Common myeloid progenitor, CD34-positive (primary cell): ENCODE measurements around the gene TTLL4.

Experiments used
- CTCF ChIA-PET: fragments of 350-600 bp; sonication (Branson Sonifier 250); formaldehyde crosslinking; loops from one replicate; lab custom pipeline; 2021; ENCODE audit warnings: antibody characterized with exemption; lab: Charles Lee
- POLR2A ChIA-PET: fragments of 350-600 bp; sonication (Branson Sonifier 250); formaldehyde crosslinking; loops from one replicate; lab custom pipeline; 2021; ENCODE audit warnings: antibody characterized with exemption; lab: Charles Lee
- DNase-seq, 3 donors: peaks; one replicate each; pipeline versions ENCODE4 v3.0.0 to v3.0.0-alpha.2; 2013
- H3K27ac ChIP-seq, 2 experiments: 1 replicate in 1 of 2; 2 replicates in 1 of 2; pipeline ENCODE4 v1.7.0; 2013; ENCODE audit warnings: inconsistent platforms in 2 of 2, low read length in 2 of 2, mild to moderate bottlenecking in 2 of 2, low read depth in 1 of 2, moderate library complexity in 1 of 2; ENCODE audit not compliant: severe bottlenecking in 2 of 2, insufficient read depth in 1 of 2, poor library complexity in 1 of 2
- H3K27me3 ChIP-seq, 5 experiments: replicated peaks in 2 of 5; 1 replicate in 3 of 5; 2 replicates in 2 of 5; pipeline versions ENCODE4 v1.6.1 to v1.7.0; 2013; ENCODE audit warnings: low read length in 4 of 5, mild to moderate bottlenecking in 2 of 5, moderate library complexity in 2 of 5, inconsistent platforms in 1 of 5; ENCODE audit not compliant: insufficient read depth in 5 of 5, control insufficient read depth in 4 of 5
- H3K36me3 ChIP-seq, 4 experiments: 1 replicate in 2 of 4; 2 replicates in 2 of 4; pipeline versions ENCODE4 v1.6.1 to v1.7.0; 2013; ENCODE audit warnings: low read length in 3 of 4, control low read depth in 1 of 4, mild to moderate bottlenecking in 1 of 4; ENCODE audit not compliant: control insufficient read depth in 4 of 4, insufficient read depth in 4 of 4
- H3K4me1 ChIP-seq, 4 experiments: 1 replicate in 3 of 4; 2 replicates in 1 of 4; pipeline versions ENCODE4 v1.6.1 to v1.7.1; 2013; ENCODE audit warnings: low read length in 3 of 4, mild to moderate bottlenecking in 3 of 4, control low read depth in 1 of 4, inconsistent platforms in 1 of 4, moderate library complexity in 1 of 4; ENCODE audit not compliant: control insufficient read depth in 4 of 4, insufficient read depth in 4 of 4; ENCODE audit errors: control extremely low read depth in 1 of 4
- H3K4me3 ChIP-seq, 7 experiments: 1 replicate in 4 of 7; 2 replicates in 3 of 7; pipeline versions ENCODE4 v1.5.1 to v1.7.0; 2013; ENCODE audit warnings: mild to moderate bottlenecking in 7 of 7, low read length in 6 of 7, moderate library complexity in 6 of 7, inconsistent platforms in 2 of 7, low read depth in 2 of 7, control low read depth in 1 of 7; ENCODE audit not compliant: insufficient read depth in 4 of 7, control insufficient read depth in 1 of 7; ENCODE audit errors: extremely low read depth in 1 of 7
- H3K9me3 ChIP-seq, 5 experiments: 1 replicate in 4 of 5; 2 replicates in 1 of 5; pipeline versions ENCODE4 v1.6.1 to v1.7.1; 2013; ENCODE audit warnings: low read length in 4 of 5, mild to moderate bottlenecking in 2 of 5, inconsistent platforms in 1 of 5, low read depth in 1 of 5, moderate library complexity in 1 of 5; ENCODE audit not compliant: control insufficient read depth in 4 of 5, insufficient read depth in 2 of 5; ENCODE audit errors: control extremely low read depth in 1 of 5
- WGBS: methylation state at CpG from one replicate; pipeline ENCODE4 v1.1.5; 2013; ENCODE audit not compliant: insufficient coverage; 5-methylcytosine and 5-hydroxymethylcytosine counted together

Gene TTLL4

GRCh38 chr2:218780851-218781690, 70.4 kb downstream of the TTLL4 start:
- Histone ChIP-seq H3K9me3 (peaks cover 0 to 19% (median 7%) of the 10 kb centered on the region in 5 experiments), H3K36me3 (no peaks in the 10 kb centered on the region), H3K27me3 (peaks cover 21 to 67% (median 31%) of the 10 kb centered on the region in 5 experiments), H3K4me1 (peaks cover 4 to 14% (median 9%) of the 10 kb centered on the region in 4 experiments), H3K27ac (no peak overlapping the region), H3K4me3 (peak overlapping the region in 5 of 7 experiments; percentile 4 to 68 (median 54))
- WGBS: 0% methylated on average over 2 of the region's 15 CpGs
- peak in 1 of 3 donors; percentile 12 for DNase-seq
- ChIA-PET CTCF (interaction anchor here (0.6 kb wide), 1 partner anchor 59 kb away, joined by 3 read pairs; no protein-coding TSS in a partner anchor), POLR2A (no interaction called here)

- ChIA-PET CTCF (no interaction called here), POLR2A (no interaction called here)
- Histone ChIP-seq H3K27ac (no peak within 1 kb of the TSS), H3K36me3 (no peaks in the 10 kb centered on the region), H3K4me3 (peak within 1 kb of the TSS in 6 of 7 experiments; percentile 4 to 68 (median 52)), H3K27me3 (peaks cover 21 to 72% (median 33%) of the 10 kb centered on the region in 5 experiments), H3K4me1 (peaks cover 4 to 14% (median 9%) of the 10 kb centered on the region in 4 experiments), H3K9me3 (peaks cover 0 to 11% (median 7%) of the 10 kb centered on the region in 5 experiments)
- WGBS: 2% methylated on average over 74 of the region's 76 CpGs
- peak in 2 of 3 donors; percentile 19 to 37 for DNase-seq
Measured at GRCh38 chr2:218781691-218782527, 71.3 kb downstream of the TTLL4 start, which contains the start of gene CYP27A1. Gene CYP27A1, plus strand, starts transcription at chr2:218782147. Its CDS starts 36 bp downstream, at chr2:218782183.

GRCh38 chr2:218782528-218782844, 71.9 kb downstream of the TTLL4 start:
- ChIA-PET CTCF (interaction anchor here (0.6 kb wide), 1 partner anchor 1181 kb away, joined by 3 read pairs; no protein-coding TSS in a partner anchor), POLR2A (no interaction called here)
- H3K4me1 ChIP-seq: peaks cover 4 to 14% (median 9%) of the 10 kb centered on the region in 4 experiments
- H3K27ac ChIP-seq: no peak overlapping the region
- 31% methylated on average over 4 of the region's 6 CpGs for WGBS
- H3K4me3 ChIP-seq: peak overlapping the region in 1 of 7 experiments; percentile 19
- DNase-seq: no peak
- H3K9me3 ChIP-seq: peaks cover 0 to 6% (median 5%) of the 10 kb centered on the region in 5 experiments
- peaks cover 21 to 72% (median 33%) of the 10 kb centered on the region in 5 experiments for H3K27me3 ChIP-seq
- no peaks in the 10 kb centered on the region for H3K36me3 ChIP-seq

GRCh38 chr2:218783688-218784087, 73.1 kb downstream of the TTLL4 start:
- ChIA-PET CTCF (no interaction called here), POLR2A (no interaction called here)
- Histone ChIP-seq H3K4me1 (peaks cover 4 to 14% (median 9%) of the 10 kb centered on the region in 4 experiments), H3K36me3 (no peaks in the 10 kb centered on the region), H3K9me3 (peaks cover 0 to 4% (median 0%) of the 10 kb centered on the region in 5 experiments), H3K27ac (no peak overlapping the region), H3K4me3 (no peak overlapping the region), H3K27me3 (peaks cover 21 to 72% (median 36%) of the 10 kb centered on the region in 5 experiments)
- no peak for DNase-seq
- WGBS: 85% methylated on average over 4 of the region's 4 CpGs

DNA sequence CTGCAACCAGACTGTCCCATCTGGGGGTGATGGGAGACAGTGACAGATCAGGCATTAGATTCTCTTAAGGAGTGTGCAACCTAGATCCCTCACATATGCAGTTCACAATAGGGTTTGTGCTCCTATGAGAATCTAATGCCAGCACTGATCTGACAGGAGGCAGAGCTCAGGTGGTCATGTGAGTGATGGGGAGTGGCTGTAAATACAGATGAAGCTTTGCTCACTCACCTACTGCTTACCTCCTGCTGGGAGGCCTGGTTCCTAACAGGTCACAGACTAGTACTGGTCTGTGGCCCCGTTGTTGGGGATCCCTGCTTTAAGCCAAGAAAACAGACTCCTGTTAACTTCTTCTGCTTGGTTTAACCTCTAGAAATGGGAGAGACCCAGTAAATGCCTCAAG, 74.5 kb downstream of the TTLL4 start:
- POLR2A ChIA-PET: no interaction called here
- H3K36me3 ChIP-seq: no peaks in the 10 kb centered on the region
- CTCF ChIA-PET: no interaction called here
- peaks cover 18 to 60% (median 33%) of the 10 kb centered on the region in 5 experiments for H3K27me3 ChIP-seq
- H3K4me1 ChIP-seq: peaks cover 4 to 14% (median 9%) of the 10 kb centered on the region in 4 experiments
- no peak overlapping the region for H3K4me3 ChIP-seq
- no peak for DNase-seq
- H3K9me3 ChIP-seq: peaks cover 0 to 4% (median 0%) of the 10 kb centered on the region in 5 experiments
- 25% methylated on average over 1 of the region's 1 CpG for WGBS
- no peak overlapping the region for H3K27ac ChIP-seq

- POLR2A ChIA-PET: no interaction called here
- Histone ChIP-seq H3K4me1 (peaks cover 3 to 12% (median 9%) of the 10 kb centered on the region in 4 experiments), H3K27ac (no peak overlapping the region), H3K36me3 (no peaks in the 10 kb centered on the region), H3K9me3 (peaks cover 0 to 4% (median 0%) of the 10 kb centered on the region in 5 experiments), H3K27me3 (peaks cover 15 to 51% (median 29%) of the 10 kb centered on the region in 5 experiments), H3K4me3 (no peak overlapping the region)
- DNase-seq: no peak
- CTCF ChIA-PET: interaction anchor here (1.4 kb wide), 1 partner anchor 18 kb away, joined by 3 read pairs; no protein-coding TSS in a partner anchor
- WGBS: 100% methylated on average over 1 of the region's 3 CpGs
Measured at GRCh38 chr2:218786133-218786532, 75.5 kb downstream of the TTLL4 start.
